HFFc6 (cell line): Measurements from ENCODE around the gene TPSAB1. TPM values are rescaled to one million over a fixed set of nuclear protein-coding genes. Genes with fewer than 3 reads are reported as not detected.

Source experiments
- DNase-seq: peaks from one replicate; pipeline ENCODE4 v3.0.0-alpha.2; 2018
- H3K27ac Mint-ChIP-seq: 2 replicates; pipeline ENCODE4 v1.8.0; 2020; ENCODE audit warnings: mild to moderate bottlenecking, mixed read lengths
- H3K27me3 Mint-ChIP-seq: 2 replicates; pipeline ENCODE4 v1.8.0; 2021; ENCODE audit warnings: mild to moderate bottlenecking, moderate library complexity, mixed read lengths; ENCODE audit not compliant: insufficient read depth
- H3K36me3 Mint-ChIP-seq: 2 replicates; pipeline ENCODE4 v1.8.0; 2021; ENCODE audit warnings: low read depth, mixed read lengths
- H3K4me1 Mint-ChIP-seq: 2 replicates; pipeline ENCODE4 v1.8.0; 2020; ENCODE audit warnings: low read depth, mixed read lengths
- H3K4me3 Mint-ChIP-seq: 2 replicates; pipeline ENCODE4 v1.8.0; 2020; ENCODE audit warnings: mild to moderate bottlenecking, moderate library complexity, mixed read lengths
- H3K9me3 Mint-ChIP-seq: 2 replicates; pipeline ENCODE4 v1.8.0; 2020; ENCODE audit warnings: mild to moderate bottlenecking, mixed read lengths
- CTCF ChIP-seq: fragments of 200-600 bp; sonication (generic); IDR thresholded peaks from 2 replicates; pipeline ENCODE4 v1.5.0; 2021; ENCODE audit warnings: antibody characterized with exemption, mild to moderate bottlenecking
- total RNA-seq, 6 experiments: library from RNA; stranded (reverse); fragmentation: NEBNext Ultra II Directional; extraction: Animal tissue kit (Norgen Biotek cat#: 25700); gene quantifications; 2 replicates in 1 of 6; 3 replicates in 5 of 6; pipeline ENCODE4 v1.2.3, GENCODE V29; 2021

Gene TPSAB1
- total RNA-seq, 6 experiments from 2014 or later, result not detected

GRCh38 chr16:1256874-1257322 is 16.4 kb downstream of the TPSAB1 start:
- Mint-ChIP-seq H3K27ac (no peak overlapping the region), H3K36me3 (no peaks in the 10 kb centered on the region), H3K27me3 (peaks cover 15% of the 10 kb centered on the region), H3K4me1 (no peaks in the 10 kb centered on the region), H3K9me3 (no peaks in the 10 kb centered on the region), H3K4me3 (no peak overlapping the region)
- no peak for TF ChIP-seq CTCF
- DNase-seq, result no peak

- H3K4me3 Mint-ChIP-seq, result no peak overlapping the region
- no peaks in the 10 kb centered on the region for H3K4me1 Mint-ChIP-seq
- H3K27me3 Mint-ChIP-seq, result peaks cover 22% of the 10 kb centered on the region
- no peak overlapping the region for H3K27ac Mint-ChIP-seq
- no peaks in the 10 kb centered on the region for H3K9me3 Mint-ChIP-seq
- DNase-seq, result no peak
- H3K36me3 Mint-ChIP-seq, result no peaks in the 10 kb centered on the region
- no peak for TF ChIP-seq CTCF
Observed at GRCh38 chr16:1257561-1258224, 17.2 kb downstream of the TPSAB1 start.

- TF ChIP-seq CTCF, result no peak
- H3K9me3 Mint-ChIP-seq, result no peaks in the 10 kb centered on the region
- H3K36me3 Mint-ChIP-seq, result no peaks in the 10 kb centered on the region
- no peak overlapping the region for H3K27ac Mint-ChIP-seq
- peaks cover 22% of the 10 kb centered on the region for H3K27me3 Mint-ChIP-seq
- H3K4me3 Mint-ChIP-seq, result no peak overlapping the region
- H3K4me1 Mint-ChIP-seq, result no peaks in the 10 kb centered on the region
- DNase-seq, result peak; percentile 34
Observed at GRCh38 chr16:1258225-1258600, 17.7 kb downstream of the TPSAB1 start.

- no peak overlapping the region for H3K27ac Mint-ChIP-seq
- H3K9me3 Mint-ChIP-seq, result peaks cover under 1% of the 10 kb centered on the region; the same call in 1 of the 2 replicates
- DNase-seq, result no peak
- no peaks in the 10 kb centered on the region for H3K36me3 Mint-ChIP-seq
- no peaks in the 10 kb centered on the region for H3K4me1 Mint-ChIP-seq
- H3K27me3 Mint-ChIP-seq, result peaks cover 22% of the 10 kb centered on the region
- no peak for TF ChIP-seq CTCF
- H3K4me3 Mint-ChIP-seq, result no peak overlapping the region
Observed at GRCh38 chr16:1258906-1259759, 18.6 kb downstream of the TPSAB1 start.

- H3K36me3 Mint-ChIP-seq, result no peaks in the 10 kb centered on the region; the same call in 1 of the 2 replicates
- no peak for TF ChIP-seq CTCF
- H3K9me3 Mint-ChIP-seq, result peaks cover 6% of the 10 kb centered on the region; the same call in 1 of the 2 replicates
- H3K27me3 Mint-ChIP-seq, result peaks cover 22% of the 10 kb centered on the region
- H3K27ac Mint-ChIP-seq, result no peak overlapping the region
- DNase-seq, result no peak
- no peak overlapping the region for H3K4me3 Mint-ChIP-seq
- H3K4me1 Mint-ChIP-seq, result no peaks in the 10 kb centered on the region
Observed at GRCh38 chr16:1259760-1260068, 19.2 kb downstream of the TPSAB1 start.
